GM19452 (cell line): ENCODE data around the gene C10orf62.

ENCODE experiments used
- ATAC-seq: cut with Tn5 transposase; IDR thresholded peaks from one replicate; pipeline ENCODE4 v1.9.1; 2021; ENCODE audit not compliant: unreplicated experiment

C10orf62 gene

DNA sequence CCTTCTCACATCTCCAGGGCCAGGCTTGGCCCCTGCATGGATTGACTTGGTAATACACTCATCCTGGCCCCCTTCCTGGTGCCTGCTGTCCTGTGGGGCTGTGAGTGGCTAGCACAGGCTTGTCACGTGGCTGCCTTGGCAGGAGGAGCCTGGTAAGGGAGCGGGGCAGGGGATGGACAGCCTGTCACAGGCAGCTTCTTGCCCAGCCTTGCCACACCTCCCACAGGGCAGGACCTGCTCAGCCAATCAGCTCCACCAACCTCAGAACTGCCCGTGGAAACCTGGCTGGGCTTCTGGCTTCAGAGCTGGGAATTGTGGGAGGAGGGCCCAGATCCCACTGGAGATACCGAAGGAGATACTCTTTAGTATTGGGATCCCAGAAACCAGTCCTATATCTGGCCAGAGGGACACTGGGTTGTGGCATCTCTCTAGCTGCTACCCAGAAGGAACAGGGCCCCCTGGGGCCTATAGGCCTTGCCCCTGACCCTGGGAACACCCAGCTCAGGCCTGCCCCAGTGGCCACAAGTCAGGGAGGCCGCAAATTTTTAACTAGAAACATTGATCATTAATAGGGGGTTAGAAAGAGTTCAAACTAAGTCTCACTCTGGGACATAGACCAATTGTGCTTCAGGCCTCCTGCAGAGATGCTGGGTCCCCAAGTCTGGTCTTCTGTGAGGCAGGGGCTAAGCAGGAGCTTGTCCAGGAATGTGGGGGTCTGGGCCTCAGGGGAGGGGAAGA lies 5.3 kb upstream of the C10orf62 start, which contains the start of gene HOGA1:
HOGA1 (plus strand) TSS at position 330 of the 738 bp plus-strand sequence; CDS start at position 645, 315 bp downstream.
- peak; percentile 75 for ATAC-seq

GRCh38 chr10:97584798-97585438 lies 4.6 kb upstream of the C10orf62 start:
- no peak for ATAC-seq

DNA sequence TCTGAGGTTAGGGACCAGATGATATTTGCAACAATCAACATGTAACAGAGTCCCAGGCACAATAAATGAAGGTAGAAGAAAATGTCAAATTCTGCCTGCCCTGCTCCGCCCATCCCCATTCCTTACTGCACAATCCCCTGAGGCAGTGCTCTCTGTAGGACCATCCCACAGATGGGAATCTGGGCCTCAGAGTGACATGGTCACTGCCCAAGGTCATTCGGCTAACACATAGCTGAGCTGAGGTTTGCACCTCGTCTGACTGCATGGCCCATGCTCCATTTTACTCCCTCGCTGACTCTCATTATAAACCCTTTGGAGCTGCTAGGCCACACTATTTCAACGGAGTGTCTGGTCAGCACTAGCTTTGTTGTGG lies 4.1 kb upstream of the C10orf62 start:
- ATAC-seq, result no peak

GRCh38 chr10:97587183-97587582 lies 2.3 kb upstream of the C10orf62 start:
- no peak for ATAC-seq

GRCh38 chr10:97590082-97590747 lies 694 bp downstream of the C10orf62 start:
- ATAC-seq, result no peak

- no peak for ATAC-seq
Measured at GRCh38 chr10:97590748-97591495, 1.4 kb downstream of the C10orf62 start.

GRCh38 chr10:97593421-97593820 lies 3.9 kb downstream of the C10orf62 start:
- no peak for ATAC-seq

GRCh38 chr10:97596101-97597082 lies 6.9 kb downstream of the C10orf62 start:
- no peak for ATAC-seq

- no peak for ATAC-seq
Measured at GRCh38 chr10:97597778-97598177, 8.3 kb downstream of the C10orf62 start.

DNA sequence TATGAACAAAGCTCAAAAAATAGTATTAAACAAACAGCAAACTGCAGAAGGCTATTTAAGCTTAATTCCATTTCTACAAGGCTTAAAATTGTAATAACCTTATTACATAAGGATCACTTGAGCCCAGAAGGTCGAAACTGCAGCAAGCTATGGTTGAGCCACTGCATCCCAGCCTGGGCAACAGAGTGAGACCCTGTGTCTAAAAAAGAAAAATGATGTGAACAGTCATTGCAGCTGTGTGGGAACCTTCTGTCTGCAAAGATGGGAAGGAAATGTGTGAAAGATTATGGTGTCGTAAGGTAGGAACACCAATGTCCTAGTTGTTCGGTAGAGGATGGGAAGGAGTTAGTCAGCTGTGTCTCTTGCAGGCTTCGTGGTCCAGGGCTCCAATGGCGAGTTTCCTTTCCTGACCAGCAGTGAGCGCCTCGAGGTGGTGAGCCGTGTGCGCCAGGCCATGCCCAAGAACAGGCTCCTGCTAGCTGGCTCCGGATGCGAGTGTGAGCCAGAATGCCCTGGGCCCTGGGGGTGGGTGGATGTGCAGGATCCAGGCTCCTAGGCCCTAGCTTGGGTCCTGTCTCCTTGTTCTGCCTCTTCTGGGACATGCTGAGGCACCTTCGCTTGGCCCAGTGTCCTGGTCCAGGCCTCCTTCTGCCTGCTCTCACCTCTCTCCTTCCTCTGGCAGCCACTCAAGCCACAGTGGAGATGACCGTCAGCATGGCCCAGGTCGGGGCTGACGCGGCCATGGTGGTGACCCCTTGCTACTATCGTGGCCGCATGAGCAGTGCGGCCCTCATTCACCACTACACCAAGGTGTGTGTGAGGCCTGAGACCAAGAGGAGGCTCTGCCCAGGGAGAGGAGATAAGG lies 9.1 kb downstream of the C10orf62 start:
- ATAC-seq, result no peak

DNA sequence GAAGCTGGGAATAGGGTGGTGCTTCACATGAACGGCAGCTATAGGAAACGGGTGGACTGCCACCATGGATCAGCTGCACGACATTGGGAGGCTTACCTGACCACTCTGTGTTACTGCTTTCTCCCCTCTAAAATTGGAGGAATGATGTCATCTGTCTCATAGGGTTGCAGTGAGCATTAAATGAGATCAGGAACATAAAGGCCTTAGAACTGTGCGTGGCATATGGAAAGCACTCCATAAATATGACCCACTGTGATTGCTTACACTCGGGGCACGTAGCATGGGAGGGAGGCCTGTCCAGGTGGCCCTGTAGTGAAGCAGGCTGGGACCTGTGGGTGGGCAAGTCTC lies 9.7 kb downstream of the C10orf62 start:
- ATAC-seq, result no peak

DNA sequence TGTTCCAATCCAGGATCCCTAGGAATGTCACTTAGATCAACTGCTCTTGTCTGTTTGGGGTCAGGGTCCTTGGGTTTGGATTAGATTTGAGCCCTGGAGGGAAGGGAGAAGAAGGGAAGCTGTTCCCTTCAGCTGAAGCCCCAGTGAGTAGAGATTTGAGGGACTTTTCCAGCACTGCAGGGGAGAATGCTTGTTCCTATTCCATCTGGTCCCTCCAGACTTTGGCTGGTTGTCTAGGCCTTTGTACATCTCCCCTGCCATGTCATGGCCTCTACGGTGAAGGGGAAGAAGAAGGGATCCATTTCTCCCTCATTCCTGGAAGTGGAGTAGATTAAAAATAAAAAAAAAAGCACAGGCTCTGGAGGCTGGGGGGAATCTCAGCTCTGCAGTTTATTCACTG lies 11.1 kb downstream of the C10orf62 start:
- no peak for ATAC-seq

DNA sequence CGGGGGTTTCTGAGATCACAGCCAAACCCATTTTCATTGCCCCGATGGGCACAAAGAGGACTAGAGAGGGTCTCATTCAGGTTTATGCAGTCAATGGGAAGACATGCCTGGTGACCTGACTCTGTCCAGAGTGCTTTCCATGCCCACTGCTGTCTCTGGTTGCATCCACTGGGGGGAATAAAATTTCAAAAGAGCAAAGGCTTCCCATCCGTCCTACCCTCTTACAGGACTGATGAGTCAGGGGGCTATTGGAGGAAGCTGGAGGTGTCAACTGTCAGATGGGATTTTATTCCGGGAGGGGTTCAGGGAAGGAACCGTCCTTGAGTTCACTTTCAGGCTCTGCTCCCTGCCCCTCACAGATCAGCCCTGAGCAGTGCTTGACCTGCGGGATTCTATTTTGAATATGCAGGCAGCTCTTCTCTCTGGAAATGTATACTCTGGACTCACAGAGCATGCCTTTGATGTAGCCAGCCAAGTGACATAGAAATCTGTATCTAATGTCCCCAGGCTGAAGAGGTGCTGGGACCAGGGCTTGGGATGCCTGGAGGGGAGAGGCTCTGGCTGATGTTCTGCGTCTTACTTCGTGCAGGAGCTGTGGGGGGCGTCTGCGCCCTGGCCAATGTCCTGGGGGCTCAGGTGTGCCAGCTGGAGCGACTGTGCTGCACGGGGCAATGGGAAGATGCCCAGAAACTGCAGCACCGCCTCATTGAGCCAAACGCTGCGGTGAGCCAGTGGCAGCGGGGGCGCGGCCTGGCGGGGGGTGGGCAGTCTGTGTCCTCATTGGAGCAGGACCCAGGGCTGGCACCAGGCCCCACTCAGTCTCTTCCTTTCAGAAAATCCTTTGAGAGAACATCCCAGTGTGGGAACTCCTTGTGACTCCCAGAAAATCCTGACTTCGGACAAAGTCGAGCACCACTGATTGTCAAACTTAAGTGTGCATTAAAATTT lies 12.0 kb downstream of the C10orf62 start:
- no peak for ATAC-seq

DNA sequence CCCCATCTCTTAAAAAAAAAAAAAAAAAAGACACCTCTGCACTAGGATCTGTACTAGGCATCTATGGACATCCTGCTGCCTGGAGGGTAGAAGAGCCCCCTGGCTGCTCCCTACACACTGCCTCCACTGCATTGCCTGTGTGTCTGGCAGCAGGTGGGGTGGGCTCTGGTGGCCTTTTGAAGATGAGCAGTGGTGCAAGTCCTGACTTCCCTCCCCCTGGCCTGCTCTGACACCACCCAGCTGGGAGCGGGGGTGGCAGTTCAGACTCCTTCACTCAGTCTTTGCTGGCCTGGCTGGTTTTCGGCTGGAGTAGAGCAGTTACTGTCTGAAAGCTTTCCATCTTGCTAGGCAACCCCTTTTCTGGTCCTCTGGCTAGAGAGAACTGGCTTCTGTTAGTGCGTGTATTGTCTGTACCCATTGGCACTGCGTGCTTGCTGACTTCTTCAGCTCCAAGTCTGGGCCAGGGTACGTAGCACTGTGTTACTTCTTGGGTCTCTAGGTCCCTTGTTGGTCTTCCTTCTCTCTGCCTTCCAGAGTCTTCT lies 17.6 kb downstream of the C10orf62 start:
- no peak for ATAC-seq

GRCh38 chr10:97608991-97609561 lies 19.6 kb downstream of the C10orf62 start:
- ATAC-seq, result no peak

- ATAC-seq, result no peak
Measured at GRCh38 chr10:97611473-97611872, 22.0 kb downstream of the C10orf62 start.

DNA sequence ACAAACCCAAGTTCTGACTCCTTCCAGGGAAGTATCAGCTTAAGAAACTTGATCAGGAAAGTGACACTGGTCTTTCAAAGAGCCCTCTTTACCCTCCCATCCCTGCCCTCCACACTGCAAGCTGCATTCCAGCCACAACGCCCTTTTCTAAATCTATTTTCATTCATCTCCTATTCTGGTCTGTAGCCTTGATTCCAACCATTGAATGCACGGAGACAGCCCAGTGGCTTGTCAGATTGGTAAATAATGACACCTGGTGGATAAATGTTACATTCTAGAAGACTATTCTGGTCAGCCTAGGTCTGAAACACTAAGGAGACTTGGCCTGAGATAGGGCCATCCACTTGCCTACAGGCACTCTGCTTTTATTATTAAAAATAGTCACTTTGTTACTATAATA lies 22.9 kb downstream of the C10orf62 start:
- ATAC-seq, result no peak

GRCh38 chr10:97618285-97618684 lies 28.8 kb downstream of the C10orf62 start:
- no peak for ATAC-seq
